ENCODE measurements around the gene MRPL24.

- TF ChIP-seq CTCF (IDR thresholded peaks at IDR 0.05; ENCODE audit: low read length), result no peak
- no peak for TF ChIP-seq EZH2 (optimal IDR thresholded peaks at IDR 0.05; ENCODE audit: low read depth, low read length)
- TF ChIP-seq EZH2phosphoT487 (IDR thresholded peaks at IDR 0.05; ENCODE audit: low read length), result no peak
Measured at GRCh38 chr1:156775799-156776198, 34.9 kb upstream of the MRPL24 start.

Data from MM.1S (cell line).